ENCODE measurements around the gene HOXC5.

Gene HOXC5

DNA sequence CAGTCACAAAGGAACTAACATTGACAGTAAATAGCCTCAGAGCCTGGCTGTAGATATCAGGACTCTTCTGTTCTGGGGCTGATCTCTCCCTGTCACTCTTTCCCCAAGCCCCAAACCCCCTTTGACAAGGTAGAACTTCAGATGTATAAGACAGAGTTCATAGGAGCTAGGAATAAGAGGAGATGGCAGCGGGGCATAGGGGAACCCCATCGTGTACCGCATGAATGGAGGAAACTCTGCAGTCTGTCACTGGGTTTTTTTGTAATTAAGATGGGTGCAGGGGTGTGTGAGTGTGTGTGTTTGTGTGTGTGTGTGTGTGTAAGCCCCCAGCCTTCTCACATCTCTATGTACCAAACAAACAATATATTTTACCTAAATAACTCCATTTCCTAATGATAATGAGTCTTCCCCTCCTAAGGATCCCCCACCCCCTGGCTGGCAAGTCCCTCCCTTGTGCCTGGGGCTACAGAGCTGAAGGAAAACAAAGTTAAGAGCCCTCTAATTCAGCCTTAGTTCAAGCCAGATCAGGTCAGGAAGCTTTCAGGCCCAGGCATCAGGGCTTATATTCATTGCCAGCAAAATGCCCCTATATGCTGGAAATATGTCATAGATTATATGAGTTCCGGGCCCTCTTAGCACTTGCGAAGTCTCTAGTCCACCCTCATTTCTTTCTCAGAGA lies 11.7 kb downstream of the HOXC5 start:
- no peak for TF ChIP-seq POLR2A (IDR thresholded peaks at IDR 0.05; ENCODE audit: low read depth, low read length)
- DNase-seq (ENCODE audit: insufficient read length, low spot score): no peak
- no peak for FAIRE-seq

DNA sequence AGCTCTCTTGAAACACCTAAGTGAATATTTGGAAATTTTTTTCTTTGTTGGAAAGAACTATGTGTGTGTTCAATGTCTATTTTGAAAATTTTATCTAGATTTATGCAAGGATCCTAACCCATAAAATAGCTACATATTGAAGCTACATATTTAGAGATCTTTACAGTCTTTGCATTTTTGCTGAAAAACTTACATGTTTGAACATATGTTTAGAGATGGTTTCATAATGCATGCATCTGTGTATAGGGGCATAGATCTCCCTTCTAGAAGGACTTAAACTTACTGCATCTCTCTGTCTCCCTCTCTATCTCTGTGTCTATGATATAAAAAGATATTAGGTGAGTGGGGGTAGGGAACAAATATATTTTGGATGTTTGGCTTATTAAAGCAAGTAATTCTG lies 12.6 kb downstream of the HOXC5 start:
- FAIRE-seq (no peak), DNase-seq (ENCODE audit: insufficient read length, low spot score) (no peak)
- no peak for TF ChIP-seq POLR2A (IDR thresholded peaks at IDR 0.05; ENCODE audit: low read depth, low read length)

DNA sequence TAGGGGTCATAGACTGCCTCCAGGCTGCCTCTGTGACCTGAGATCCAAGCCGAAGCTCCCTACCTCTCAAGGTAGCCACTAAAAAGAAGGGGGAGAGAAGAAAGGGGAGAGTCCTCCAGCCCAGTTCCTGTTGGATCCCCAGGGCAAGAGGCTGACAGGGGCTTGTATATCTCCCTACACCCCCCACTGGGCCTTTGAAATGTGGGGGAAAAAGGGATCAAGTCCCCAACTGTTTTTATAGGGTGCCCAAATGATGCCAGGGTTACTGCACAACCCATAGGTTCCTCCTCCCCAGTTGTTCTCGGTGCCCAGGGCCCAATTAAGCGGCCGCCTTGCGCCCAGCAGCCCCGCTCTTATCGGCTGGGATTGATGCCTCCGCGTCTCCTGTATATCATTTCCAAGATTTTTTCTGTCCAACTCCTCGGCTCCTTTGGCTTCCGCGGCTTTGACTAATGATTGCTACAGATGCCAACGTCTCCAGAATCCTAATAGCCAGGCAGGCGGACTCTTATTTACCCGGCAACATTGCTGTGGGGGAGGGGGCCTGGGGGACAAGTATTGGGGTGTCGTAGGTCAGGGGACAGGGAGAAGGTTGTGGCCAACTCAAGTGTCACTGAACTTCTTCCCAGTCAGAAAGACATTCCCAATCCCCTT lies 13.1 kb downstream of the HOXC5 start:
- FAIRE-seq: no peak
- DNase-seq (ENCODE audit: insufficient read length, low spot score): no peak
- no peak for TF ChIP-seq POLR2A (IDR thresholded peaks at IDR 0.05; ENCODE audit: low read depth, low read length)

DNA sequence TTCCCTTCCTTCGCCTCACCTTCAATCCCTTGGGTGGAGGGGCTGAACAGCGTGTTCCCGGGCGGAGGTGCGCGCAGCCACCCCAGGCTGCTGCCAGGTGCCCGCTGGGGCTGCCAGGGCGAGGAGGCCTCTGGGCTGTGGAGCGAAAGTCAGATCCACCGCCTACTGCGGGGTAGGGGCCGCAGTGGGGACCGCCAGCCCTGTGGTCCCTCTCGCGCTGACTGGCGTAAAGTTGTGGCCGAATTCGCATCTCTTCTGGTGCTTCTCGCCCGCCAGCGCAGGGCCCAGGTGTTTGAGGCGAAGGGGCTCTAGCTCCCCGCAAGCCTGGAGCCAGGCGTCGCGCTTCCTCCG lies 13.9 kb downstream of the HOXC5 start:
- no peak for TF ChIP-seq POLR2A (IDR thresholded peaks at IDR 0.05; ENCODE audit: low read depth, low read length)
- no peak for FAIRE-seq

DNA sequence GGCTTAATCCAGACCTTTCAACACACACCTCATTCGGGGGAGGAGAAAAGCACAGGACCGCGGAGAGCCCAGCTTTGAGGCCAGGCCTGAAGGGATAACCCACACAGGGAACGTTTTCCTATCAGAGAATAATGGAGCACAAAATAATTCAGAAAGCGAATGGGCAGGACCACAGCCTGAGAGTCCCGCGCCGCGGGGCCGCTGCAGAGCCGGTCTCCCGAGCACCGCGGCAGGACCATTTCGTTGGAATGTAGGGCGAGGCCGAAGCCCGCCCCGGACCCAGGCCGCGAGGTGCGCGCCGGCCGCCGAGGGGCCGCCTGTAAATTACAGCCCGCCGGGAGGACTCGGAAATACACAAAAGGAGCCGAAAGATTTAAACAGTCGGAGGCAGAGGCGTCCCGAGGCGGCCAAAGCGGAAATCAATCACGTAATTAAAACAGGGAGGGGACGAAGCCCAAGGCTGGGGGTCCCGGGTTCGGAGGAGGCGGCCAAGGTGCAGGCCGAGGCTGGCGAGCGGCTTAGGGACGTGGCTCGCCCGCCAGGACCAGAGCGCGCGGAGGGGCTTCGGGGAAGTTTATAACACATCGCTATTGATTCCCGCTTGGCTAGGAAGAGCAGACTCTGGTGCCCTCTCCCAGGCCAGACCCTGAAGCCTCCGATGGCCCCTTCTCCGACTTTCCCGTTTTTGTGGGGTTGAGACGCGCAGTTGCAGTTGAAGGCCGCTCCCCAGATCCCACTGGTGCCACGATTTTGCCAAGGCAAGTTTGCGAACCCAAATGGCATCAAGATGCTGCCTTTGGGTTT lies 14.5 kb downstream of the HOXC5 start:
- no peak for TF ChIP-seq POLR2A (IDR thresholded peaks at IDR 0.05; ENCODE audit: low read depth, low read length)
- FAIRE-seq: no peak
- DNase-seq (ENCODE audit: insufficient read length, low spot score): no peak

More for the DNA sequence above, 13.9 kb downstream of the HOXC5 start:
- DNase-seq (ENCODE audit: insufficient read length, low spot score): no peak

DNA sequence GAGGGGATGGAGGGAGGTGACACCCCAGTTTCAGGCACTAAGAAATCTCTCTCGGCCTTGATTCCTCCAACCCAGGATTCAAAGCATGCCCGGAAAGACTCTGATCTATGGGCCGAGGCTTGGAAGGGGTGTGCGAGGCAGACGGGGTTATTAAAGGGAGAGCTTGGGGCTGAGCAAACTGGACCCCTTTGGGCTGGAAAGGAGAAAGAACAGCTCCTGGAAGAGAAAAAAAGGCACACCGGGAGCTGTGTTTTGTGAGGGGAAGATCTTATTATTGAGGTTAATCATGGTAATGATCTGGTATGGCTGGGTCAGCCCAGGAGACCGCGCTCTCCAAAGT lies 15.1 kb downstream of the HOXC5 start:
- DNase-seq (ENCODE audit: insufficient read length, low spot score) (no peak), FAIRE-seq (no peak)
- TF ChIP-seq POLR2A (IDR thresholded peaks at IDR 0.05; ENCODE audit: low read depth, low read length): no peak

DNA sequence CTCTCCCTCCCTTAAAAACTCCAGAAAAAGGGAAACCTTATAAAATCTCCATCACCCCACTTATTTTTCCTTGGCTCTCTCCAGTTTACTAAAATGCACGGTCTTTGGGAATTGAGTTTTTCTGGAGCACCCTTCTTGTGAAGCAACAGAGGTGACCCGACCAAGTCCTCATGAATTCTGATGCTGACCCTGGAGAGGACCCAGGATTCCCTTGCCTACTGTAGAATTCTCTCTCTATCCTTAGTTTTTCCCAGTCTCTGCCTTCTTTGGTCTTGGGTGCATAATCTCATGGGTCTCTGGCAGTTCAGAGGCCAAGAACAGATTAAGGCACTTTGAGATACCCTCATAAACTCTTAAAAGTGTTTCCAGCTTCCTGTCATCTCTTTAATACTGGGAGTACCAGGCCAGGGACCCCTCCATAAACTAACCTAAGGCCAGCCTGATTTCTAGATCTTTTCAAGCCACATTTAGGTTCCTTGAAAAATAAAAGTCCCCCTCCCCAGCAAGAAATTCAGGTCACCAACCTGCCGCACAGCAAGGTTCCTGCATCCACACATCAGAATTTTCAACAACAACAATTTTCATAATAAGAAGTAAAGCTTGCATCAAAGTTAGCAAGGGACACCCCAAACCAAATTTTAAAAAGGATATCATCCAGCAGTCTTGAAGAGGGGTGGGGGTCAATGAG lies 15.7 kb downstream of the HOXC5 start:
- no peak for TF ChIP-seq POLR2A (IDR thresholded peaks at IDR 0.05; ENCODE audit: low read depth, low read length)
- DNase-seq (ENCODE audit: insufficient read length, low spot score) (no peak), FAIRE-seq (no peak)

DNA sequence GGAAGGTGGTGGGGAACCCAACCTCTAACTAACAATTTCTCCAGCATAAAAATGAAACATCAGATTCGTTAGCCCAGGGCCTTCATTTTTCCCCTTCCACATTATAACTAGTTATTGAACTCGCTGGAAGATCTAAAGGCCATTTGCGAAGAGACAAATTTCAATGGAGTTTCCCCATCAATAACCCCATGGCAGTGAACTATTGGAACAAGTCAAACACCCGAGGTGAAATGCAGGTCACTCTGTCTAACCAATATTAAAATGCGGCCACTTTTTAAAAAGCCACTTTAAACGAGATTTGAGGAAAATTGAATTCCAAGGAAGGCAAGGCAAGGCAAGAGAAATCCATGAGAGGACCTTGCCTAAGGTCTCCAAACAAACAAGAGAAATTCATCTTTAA lies 16.3 kb downstream of the HOXC5 start:
- FAIRE-seq: no peak
- TF ChIP-seq POLR2A (IDR thresholded peaks at IDR 0.05; ENCODE audit: low read depth, low read length): no peak

DNA sequence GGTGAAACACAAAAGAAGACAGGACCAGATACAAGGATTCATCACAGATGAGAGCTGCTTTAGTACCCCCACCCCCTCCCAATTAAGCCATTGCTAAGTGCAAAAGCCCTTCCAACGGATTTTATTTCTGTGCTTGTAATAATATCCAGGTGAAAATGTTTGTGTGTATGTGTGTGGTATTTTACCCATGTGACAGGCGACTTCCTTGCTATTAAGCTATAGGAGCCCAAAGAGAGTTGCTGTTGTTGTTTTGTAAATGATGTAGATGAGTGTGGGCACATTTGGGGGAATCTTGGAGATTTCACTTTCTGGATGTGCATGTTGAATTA lies 17.6 kb downstream of the HOXC5 start:
- DNase-seq (ENCODE audit: insufficient read length, low spot score): no peak
- no peak for TF ChIP-seq POLR2A (IDR thresholded peaks at IDR 0.05; ENCODE audit: low read depth, low read length)
- FAIRE-seq: no peak

More for the DNA sequence above, 16.3 kb downstream of the HOXC5 start:
- DNase-seq (ENCODE audit: insufficient read length, low spot score): no peak

DNA sequence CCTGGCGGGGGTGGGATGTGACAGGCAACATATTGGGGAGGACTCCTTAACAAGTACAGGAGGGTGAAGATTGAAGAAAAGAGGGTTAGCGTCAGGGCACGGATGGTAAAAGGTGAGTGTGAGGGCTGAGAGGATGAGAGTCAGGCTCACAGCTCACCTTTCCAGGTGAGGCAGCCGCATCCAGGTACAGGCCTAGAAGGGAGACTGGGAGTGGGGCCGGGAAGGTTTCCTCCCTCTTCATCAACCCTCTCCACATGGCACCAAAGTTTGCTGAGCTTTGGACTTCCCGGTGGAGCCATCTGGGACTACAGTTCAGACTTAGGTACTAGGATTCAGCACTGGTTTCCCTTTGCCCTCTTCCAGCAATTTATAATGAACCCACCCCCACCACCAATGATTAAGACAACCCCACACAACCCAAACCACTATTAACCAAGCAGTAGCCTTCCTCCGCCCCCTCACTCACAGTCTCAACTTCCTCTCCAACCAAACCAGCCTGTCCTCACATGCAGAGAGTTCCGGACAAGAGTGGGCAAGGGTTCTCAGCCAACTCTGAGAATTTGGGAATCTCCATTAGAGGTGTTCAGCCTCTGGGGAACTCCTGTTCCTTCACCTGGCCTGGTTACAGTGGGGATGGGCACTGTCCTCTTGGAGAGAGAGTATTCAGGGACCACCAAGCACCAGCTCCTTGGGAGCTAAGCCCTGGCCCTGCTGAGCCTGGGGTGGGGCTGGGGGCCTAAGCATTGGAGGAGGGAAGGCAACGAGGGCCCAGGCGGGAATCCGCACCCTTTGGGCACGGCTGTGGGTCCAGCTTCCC lies 18.4 kb downstream of the HOXC5 start:
- TF ChIP-seq POLR2A (IDR thresholded peaks at IDR 0.05; ENCODE audit: low read depth, low read length): no peak
- no peak for DNase-seq (ENCODE audit: insufficient read length, low spot score)
- FAIRE-seq: no peak

DNA sequence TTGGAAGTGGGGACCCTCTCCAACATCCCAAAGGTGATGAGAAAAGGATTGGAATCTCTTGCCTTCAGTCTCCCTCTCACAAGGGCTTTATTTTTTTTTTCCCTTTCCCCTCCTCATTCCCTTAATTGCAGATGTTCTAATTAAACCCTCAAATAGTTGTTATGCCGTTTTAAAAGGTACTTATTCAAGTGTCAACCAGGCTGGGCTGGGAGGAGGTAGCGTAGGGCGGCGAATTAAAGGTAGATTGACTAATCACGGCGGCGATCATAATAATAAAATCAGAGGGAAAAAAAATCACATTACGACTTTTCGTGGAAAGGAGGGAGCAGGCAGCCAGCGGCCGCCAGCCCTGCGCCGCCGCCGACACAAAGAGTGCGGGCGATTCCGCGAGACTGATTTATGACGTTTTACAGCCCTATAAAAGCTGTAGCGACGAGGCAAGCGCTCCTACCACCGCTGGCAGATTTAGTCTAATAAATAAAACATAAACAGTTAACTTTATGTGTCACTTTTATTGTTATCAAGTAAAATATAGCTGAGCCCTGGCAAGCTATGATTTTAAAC lies 19.1 kb downstream of the HOXC5 start:
- no peak for TF ChIP-seq POLR2A (IDR thresholded peaks at IDR 0.05; ENCODE audit: low read depth, low read length)
- no peak for FAIRE-seq
- no peak for DNase-seq (ENCODE audit: insufficient read length, low spot score)

DNA sequence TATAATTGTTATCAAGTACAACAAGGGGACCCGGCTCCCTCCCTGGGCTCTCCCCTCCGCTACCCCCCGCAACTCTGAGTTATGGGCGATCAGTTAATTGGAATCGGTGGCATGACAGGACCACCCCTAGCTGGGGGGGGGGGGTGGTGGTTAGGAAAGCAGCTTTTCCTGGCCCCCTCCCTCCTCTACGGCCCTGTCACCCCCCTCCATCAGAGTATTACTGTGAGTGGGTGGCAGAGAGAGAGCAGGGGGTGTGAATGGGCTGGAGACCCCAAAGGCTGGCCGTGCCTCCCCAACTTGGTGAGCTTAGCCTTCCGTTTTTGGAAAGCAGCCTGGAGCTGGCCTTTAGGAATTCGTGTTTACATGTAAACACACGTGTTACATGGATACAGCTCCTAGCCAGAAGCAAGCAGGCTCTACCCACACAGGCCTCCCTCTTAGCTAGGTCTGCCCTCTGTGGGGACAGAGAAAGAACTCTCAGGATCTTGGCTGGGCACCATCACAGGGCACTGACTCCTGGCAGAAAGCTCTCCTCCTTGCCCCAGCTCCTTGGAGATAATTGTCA lies 19.7 kb downstream of the HOXC5 start:
- no peak for TF ChIP-seq POLR2A (IDR thresholded peaks at IDR 0.05; ENCODE audit: low read depth, low read length)
- FAIRE-seq (no peak), DNase-seq (ENCODE audit: insufficient read length, low spot score) (no peak)

Data from H54 (cell line).